ENCODE results near the gene TNNT3.

Gene TNNT3

DNA sequence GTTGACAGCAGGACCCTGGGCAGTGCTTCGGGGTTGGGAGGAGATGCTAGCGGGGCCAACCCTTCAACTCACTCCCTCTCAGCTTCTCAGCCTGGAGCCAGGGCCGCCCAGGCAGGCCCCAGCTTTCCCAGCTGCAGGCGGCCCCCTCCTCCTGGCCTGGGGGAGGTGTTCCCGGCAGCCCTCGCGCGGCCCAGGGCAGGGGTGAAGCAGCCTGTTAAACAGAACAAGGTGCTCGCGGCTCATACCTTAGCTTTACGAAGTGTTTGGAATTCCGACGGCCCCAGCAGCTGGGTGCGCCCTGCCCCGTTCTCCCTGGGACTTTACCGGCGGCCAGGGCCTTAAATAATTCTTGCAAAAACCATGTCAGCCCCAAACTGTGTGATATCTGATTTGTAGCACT lies 44.8 kb downstream of the TNNT3 start:
- DNase-seq, result no peak

DNA sequence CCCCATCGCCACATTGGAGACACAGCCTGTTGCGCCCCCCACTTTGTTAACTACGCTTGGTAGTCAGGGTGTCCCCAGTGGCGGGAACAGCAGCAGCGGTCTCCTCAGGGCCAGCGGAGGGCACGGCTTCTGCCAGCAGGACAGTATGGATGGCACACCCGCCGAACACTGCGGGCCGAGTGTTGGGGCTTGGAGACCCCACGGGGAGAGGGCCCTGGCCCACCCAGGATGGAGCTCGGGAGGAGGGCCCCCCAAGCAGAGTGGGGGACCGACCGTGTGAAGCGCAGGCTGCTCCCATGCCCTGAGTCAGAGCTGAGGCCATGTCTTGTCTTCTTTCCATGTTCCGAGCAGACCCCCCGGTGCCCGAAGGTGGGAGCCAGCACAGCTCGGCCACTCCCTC lies 45.5 kb downstream of the TNNT3 start:
- DNase-seq, result no peak

DNA sequence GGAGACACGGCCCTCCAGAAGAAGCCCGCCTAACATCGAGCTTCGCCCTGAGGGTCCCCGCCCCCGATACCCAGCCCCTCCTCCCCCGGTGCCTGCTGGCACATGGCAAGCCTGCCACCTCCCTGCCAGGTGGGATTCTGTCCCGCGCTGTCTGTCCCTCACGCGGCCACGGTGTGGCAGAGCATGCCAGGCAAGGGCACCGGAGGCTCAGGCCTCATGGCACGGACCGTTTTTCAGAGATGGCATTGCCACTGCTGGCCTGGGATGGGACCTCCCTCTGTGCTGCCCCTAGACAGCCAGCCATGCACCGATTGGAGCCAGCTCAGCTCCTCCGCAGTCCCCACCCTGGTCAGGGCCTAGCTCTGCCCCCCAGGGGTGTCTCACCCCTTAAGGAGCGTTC lies 47.0 kb downstream of the TNNT3 start:
- DNase-seq, result no peak

DNA sequence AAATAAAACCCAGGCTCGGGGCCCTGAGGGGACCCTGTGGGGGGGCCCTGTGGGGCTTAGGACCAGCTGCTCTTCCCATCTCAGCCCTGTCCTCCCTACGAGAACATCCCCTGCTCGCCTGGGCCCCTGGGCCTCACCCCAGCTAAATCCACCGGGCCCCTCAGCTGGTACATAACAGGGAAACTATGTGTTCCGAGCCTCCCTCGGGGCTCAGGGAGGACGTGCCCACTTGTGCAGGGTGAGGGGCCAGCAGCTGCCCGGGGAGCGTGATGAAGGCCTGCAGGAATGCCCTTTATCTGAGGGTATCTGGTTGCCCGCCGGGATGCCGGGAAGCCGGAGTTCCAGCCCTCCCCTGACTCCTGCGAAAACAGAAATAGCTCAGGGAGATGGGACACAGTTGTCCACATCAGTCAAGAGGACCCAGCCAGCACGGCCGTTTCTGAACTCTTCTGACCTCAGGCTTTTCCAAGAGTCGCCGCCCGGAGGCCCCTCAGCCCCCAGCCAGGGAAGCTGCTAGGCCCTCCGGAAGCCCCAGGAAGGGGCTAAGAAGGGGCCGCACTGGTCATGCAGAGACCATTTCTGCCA lies 48.2 kb downstream of the TNNT3 start:
- DNase-seq, result no peak

DNA sequence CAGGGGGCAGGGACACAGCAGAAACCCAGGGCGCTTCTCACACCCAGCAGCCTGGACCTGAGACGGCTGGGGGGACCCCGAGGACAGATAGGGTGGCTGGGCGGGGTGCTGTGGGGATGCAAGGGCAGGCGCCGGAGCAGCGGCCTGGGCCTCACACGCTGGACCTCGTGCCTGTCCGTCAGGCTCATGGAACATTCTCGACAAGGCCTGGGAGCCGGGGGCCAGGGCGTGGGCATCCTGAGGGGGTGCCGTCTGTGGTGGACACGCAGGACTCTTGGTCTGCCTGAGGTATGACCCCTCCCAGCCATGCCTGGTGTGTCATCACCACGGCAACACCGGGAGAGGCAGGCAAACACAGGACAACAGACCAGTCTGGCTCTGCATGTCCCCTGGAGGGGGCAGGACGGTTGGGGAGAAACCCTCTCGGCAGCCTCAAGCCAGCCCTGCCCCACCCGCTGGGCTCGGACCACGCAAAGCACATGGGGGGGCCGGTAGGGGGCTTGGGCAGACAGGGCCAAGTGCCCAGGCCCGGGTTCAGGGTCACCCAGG lies 49.0 kb downstream of the TNNT3 start:
- no peak for DNase-seq

DNA sequence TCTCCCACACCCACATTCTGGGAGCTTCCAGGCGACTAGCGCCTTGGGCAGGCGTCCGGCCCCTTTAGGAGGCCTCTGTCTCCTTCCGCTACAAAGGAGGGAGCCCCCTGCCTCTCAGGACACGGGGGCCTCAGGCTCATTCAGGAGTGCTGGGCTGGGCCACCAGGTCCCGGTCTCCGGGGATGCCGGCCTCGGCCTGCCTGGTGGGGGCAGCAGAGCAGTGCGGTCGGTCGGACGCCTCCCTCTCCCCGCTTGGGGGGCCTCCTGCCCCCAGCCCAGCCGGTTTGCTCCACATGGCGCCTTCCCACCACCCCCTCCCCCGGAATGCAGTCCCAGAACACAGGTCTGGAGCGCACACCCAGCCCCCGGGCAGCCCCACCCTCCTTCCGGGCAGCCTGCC lies 49.5 kb downstream of the TNNT3 start:
- DNase-seq, result no peak

DNA sequence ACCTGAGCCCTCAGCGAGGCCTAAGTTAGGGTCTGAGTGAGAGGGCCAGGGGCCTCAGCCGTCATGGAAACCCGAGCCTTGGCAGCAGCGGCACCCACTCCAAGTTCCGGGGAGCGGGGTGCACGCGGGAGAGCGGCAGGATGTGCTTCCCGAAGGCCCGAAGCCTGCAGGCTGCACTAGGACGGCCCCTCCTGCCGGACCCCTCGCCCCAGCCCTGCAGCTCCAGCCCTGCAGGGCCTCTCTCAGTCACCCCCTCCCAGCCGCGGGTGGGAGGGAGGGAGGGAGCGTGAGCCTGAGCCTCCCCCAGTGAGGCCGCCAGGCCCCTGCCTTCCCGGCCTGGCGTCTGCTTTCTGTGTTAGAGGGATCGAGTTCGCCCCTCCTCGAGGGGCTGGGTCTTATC lies 50.3 kb downstream of the TNNT3 start:
- no peak for DNase-seq

DNA sequence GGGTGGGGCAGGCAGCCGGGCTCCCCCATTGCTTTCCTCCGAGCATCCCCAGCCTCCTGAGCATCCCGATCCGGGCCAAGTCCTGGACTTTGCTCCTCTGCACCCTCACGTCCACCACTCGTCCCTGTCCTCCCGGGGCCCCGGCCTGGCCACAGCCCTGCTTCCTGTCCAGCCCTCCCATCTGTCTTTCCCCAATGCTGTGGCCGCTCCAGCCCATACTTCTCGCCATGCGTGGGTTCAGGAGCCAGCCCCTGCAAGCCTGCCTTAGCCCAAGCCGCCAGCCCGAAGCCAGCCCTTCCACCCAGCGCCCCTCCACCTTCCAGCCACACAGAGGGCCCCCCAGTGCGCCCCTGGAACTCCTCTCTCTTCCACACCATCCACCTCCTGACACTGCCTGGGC lies 51.5 kb downstream of the TNNT3 start:
- DNase-seq, result no peak

DNA sequence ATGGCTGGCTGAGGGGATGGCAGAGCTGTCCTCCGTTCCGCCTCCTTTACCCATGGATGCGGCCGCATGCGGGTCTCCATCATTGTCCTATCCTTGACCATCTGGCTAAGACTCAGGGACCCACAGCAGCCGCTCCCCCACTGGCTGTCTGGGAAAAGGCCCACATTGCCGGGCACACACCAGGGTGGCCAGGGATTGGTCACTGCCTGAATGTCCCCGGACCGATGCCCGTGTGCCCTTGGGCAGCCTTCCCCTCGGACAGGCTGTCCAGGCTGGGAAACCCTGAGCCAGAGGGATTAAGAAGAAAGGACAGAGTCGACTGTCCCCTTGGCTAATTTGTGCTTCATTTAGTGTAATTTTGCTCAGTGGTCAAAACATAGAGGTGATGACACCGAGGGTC lies 55.7 kb downstream of the TNNT3 start:
- DNase-seq, result no peak

DNA sequence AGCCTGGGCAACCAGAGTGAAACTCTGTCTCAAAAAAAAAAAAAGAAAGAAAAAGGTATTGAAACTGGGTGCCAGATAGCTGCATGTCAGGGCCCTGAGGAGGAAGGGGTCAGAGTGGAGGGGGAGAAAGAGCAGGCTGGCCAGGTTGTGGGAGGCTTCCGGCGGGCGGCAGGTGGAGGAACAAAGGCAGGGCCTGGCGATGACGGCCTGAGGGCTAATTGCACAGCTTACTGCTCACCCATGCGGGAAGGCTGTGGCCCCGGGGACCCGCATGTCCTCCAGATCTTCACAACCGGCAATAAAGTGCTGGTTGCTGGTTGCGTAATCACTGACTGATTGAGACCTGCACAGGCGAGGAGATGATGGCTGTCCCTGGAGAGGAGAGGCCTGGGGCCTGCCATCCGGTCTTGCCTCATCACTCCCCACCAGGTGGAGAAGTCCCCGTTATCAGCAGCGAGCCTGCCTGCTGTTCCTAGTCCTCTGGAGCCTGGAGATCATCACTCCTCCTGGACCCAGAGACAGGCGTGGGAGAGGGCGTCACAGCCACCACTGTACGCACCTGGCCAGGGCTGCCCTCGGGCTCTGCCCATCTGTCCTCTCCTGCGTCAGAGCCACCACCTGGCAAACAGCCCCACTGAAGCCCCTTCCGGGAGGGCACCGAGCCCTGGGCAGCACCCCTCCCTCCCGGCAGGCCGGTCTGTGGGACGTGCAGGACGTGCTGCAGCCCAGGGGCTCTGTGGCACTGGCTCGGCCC lies 59.4 kb downstream of the TNNT3 start:
- DNase-seq, result no peak

DNA sequence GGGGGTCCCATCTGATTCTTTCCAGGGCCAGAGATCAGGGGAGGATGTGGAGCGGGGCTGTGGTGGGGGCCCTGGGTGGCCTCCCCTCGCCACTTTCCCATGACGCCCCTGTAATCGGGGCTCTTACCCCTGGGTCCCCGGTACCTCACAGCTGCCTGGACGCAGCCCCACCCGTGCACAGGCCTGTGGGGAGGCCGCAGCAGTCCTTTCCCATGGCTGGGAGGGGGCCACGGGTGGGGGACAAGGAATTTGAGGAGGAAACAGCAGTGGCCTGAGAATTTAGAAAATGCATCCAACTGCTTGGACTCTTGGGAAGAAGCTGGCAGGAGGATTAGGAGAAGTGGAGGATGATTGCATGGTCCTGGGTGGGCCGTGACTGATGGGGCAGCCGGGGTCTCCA lies 60.1 kb downstream of the TNNT3 start:
- DNase-seq, result no peak

DNA sequence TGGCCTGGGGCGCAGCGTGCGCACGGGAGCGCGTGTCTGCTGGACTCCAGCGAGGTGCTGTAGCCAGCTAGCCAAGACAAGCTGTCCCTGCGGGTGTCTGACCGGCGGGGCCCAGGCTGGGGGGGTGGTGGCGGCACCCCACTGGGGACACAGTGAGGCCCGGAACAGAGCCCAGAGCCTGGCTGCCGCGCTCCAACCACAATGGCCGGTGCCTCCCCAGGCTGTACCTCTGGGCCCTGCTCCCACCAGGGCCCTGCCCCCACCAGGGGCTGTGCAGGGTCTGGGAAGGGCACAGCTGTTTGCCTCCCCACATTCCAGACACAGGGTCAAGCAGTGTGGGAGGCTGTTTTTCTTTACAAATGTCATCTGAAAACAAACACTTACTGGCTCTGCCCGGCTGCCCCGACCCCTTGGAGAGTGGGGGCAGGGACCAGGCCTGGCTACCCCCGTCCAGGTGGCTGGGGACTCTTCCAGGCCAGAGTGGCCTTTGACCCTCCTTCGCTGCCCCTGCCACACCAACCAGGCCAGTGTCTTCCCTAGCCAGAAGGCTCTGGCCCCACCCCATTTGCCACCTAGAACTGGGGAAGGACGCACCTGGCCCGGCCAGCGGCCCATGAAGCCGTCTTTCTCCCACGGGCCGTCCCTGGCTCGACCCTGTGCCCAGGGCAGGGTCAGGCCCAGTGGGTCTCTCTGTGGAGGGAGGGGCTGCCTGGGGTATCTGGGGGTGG lies 63.5 kb downstream of the TNNT3 start:
- DNase-seq, result no peak

DNA sequence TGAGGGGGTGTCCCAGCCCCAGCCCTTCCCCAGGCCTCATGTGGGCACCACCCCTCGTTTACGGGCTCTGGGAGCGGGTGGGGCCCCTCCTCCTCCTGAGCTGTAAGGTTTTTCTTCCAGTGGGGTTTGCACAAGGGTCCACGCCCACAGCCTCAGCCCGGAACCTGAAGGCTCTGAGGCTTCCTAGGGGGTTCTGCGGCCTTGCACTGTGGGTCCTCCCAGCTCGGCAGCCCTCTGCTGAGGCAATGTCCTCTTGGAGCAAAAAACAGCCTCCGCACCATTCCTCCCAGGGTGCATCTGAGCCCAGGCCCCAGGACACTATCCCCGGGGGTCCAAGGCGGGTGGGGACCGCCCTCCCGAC lies 64.1 kb downstream of the TNNT3 start:
- DNase-seq, result no peak

DNA sequence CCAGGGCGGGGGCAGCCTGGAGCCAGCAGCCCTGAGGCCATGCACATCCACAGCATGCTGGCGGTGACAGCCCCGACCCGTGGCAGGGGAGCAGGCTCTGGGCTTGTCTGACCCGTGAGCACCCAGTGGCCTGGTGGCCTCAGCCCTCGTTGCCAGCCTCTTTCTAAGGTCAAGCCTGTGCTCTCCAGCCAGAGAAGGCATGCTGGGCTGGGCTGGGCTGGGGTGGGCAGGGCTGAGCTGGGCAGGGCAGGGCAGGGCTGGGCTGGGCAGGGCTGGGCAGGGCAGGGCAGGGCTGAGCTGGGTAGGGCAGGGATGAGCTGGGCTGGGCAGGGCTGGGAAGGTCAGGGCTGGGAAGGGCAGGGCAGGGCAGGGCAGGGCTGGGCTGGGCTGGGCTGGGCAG lies 67.5 kb downstream of the TNNT3 start:
- no peak for DNase-seq

DNA sequence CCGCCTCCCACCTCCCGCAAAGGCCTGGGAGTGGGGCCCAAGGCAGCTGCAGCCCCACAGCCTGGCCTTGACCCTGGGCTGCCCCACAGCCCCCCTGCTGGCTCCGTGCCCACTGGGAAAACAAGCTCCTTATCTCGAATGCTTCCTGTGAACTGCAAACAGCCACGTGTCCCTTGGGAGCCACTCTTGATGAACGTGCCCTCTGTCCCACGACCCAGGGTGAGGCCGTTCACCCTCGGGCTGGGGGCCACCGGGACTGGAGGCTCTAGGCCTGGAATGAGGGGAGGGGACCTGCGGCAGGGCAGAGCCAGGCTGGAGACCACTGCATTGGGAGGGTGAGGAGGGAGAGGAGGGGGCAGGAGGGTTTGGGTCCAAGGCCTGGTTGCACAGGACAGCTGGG lies 68.7 kb downstream of the TNNT3 start:
- no peak for DNase-seq
